T-helper 1 cell (primary cell): ENCODE measurements around the gene ESYT2.

ENCODE experiments used
- DNase-seq, 5 donors: peaks; one replicate each; pipeline ENCODE4 v3.0.0-alpha.2; 2012 to 2020

Gene ESYT2

GRCh38 chr7:158687406-158687805, 141.9 kb downstream of the ESYT2 start:
- DNase-seq = no peak

- DNase-seq = no peak
Observed at GRCh38 chr7:158685693-158686092, 143.6 kb downstream of the ESYT2 start.

- no peak for DNase-seq
Observed at GRCh38 chr7:158684329-158684728, 145.0 kb downstream of the ESYT2 start.

GRCh38 chr7:158683541-158683940, 145.8 kb downstream of the ESYT2 start:
- DNase-seq = no peak

- DNase-seq = no peak
Observed at GRCh38 chr7:158682456-158682855, 146.9 kb downstream of the ESYT2 start.
